Left cardiac atrium (tissue), 4 donors: ENCODE measurements around the gene ACTL7B. TPM values are rescaled to one million over a fixed set of nuclear protein-coding genes. Genes with fewer than 3 reads are reported as not detected.

ENCODE experiments used
- ATAC-seq, 2 donors: fragments of 200-7000 bp; cut with Tn5 transposase; one replicate each; pipeline ENCODE4 v1.9.1; 2020; ENCODE audit warnings: mild to moderate bottlenecking in 2 of 2, moderate library complexity in 2 of 2
- DNase-seq: peaks from one replicate; pipeline ENCODE4 v3.0.0-alpha.2; 2020
- intact Hi-C, 2 donors: fragments of 100-400 bp; cut with DNase I; formaldehyde crosslinking; loops; one replicate each; pipeline versions ENCODE4 v1.14.1 to v1.15.1; 2022 to 2023
- total RNA-seq, 2 donors: library from RNA; stranded (reverse); fragmentation: NEBNext Ultra II Directional; extraction: Animal tissue kit (Norgen Biotek cat#: 25700); gene quantifications; one replicate each; pipeline ENCODE4 v1.2.1, GENCODE V29; 2021
- donor health status: DM: no; HTN: yes; CAD: no.
- donor health status: DM: no; HTN: yes; CAD: no; lungs with severe emphysema.
- donor health status: DM: yes; HTN: yes; CAD: no.
- donor health status: Dilated cardiomyopathy.

ACTL7B gene
- total RNA-seq, 2 donors from 2014 or later: not detected

- intact Hi-C loops: no loop called here
Measured at GRCh38 chr9:108876425-108876824, 20.6 kb upstream of the ACTL7B start.

GRCh38 chr9:108874058-108874788, 18.4 kb upstream of the ACTL7B start:
- ATAC-seq: no peak
- intact Hi-C loops: no loop called here

More at GRCh38 chr9:108876425-108876824, 20.6 kb upstream of the ACTL7B start:
- no peak for ATAC-seq
- no peak for DNase-seq

GRCh38 chr9:108869092-108869725, 13.4 kb upstream of the ACTL7B start:
- peak in 1 of 2 donors; percentile 57 for ATAC-seq
- intact Hi-C loops: no loop called here
- DNase-seq: no peak

More at GRCh38 chr9:108874058-108874788, 18.4 kb upstream of the ACTL7B start:
- DNase-seq: no peak

GRCh38 chr9:108867829-108868228, 12.0 kb upstream of the ACTL7B start:
- no peak for ATAC-seq
- intact Hi-C loops: no loop called here
- DNase-seq: no peak

- intact Hi-C loops: no loop called here
- ATAC-seq: no peak
- DNase-seq: no peak
Measured at GRCh38 chr9:108867116-108867515, 11.3 kb upstream of the ACTL7B start.

- ATAC-seq: no peak
- no peak for DNase-seq
- intact Hi-C loops: no loop called here
Measured at GRCh38 chr9:108866001-108866420, 10.2 kb upstream of the ACTL7B start.

GRCh38 chr9:108865037-108865436, 9.3 kb upstream of the ACTL7B start:
- ATAC-seq (peak in 1 of 2 donors; percentile 55), DNase-seq (no peak)
- intact Hi-C loops: no loop called here

- ATAC-seq (no peak), DNase-seq (no peak)
- intact Hi-C loops: no loop called here
Measured at GRCh38 chr9:108864446-108864845, 8.7 kb upstream of the ACTL7B start.

GRCh38 chr9:108863891-108864290, 8.1 kb upstream of the ACTL7B start:
- ATAC-seq: no peak
- intact Hi-C loops: no loop called here
- DNase-seq: no peak

- intact Hi-C loops: no loop called here
- no peak for DNase-seq
Measured at GRCh38 chr9:108861997-108862396, 6.2 kb upstream of the ACTL7B start, which contains the start of gene ACTL7A. Gene ACTL7A, plus strand, starts transcription at chr9:108862266. Its CDS starts 57 bp downstream, at chr9:108862323.

GRCh38 chr9:108861464-108861863, 5.7 kb upstream of the ACTL7B start:
- intact Hi-C loops: no loop called here
- no peak for ATAC-seq
- DNase-seq: no peak

More at GRCh38 chr9:108861997-108862396, 6.2 kb upstream of the ACTL7B start, which contains the start of gene ACTL7A:
- no peak for ATAC-seq

GRCh38 chr9:108860764-108861163, 5.0 kb upstream of the ACTL7B start:
- no peak for DNase-seq
- ATAC-seq: no peak
- intact Hi-C loops: no loop called here

GRCh38 chr9:108860354-108860753, 4.6 kb upstream of the ACTL7B start:
- ATAC-seq (no peak), DNase-seq (no peak)
- intact Hi-C loops: no loop called here

- DNase-seq (no peak), ATAC-seq (no peak)
- intact Hi-C loops: no loop called here
Measured at GRCh38 chr9:108859459-108860114, 3.8 kb upstream of the ACTL7B start.

- ATAC-seq (no peak), DNase-seq (no peak)
- intact Hi-C loops: no loop called here
Measured at GRCh38 chr9:108857572-108857971, 1.8 kb upstream of the ACTL7B start.

GRCh38 chr9:108855529-108855886, 278 bp downstream of the ACTL7B start:
- ATAC-seq: no peak
- no peak for DNase-seq
- intact Hi-C loops: no loop called here

GRCh38 chr9:108854641-108855528, 901 bp downstream of the ACTL7B start:
- ATAC-seq (peak in 1 of 2 donors; percentile 19), DNase-seq (no peak)
- intact Hi-C loops: no loop called here

GRCh38 chr9:108854094-108854493, 1.7 kb downstream of the ACTL7B start:
- intact Hi-C loops: no loop called here
- ATAC-seq: no peak
- DNase-seq: no peak

GRCh38 chr9:108852079-108852478, 3.7 kb downstream of the ACTL7B start:
- ATAC-seq: no peak
- no peak for DNase-seq
- intact Hi-C loops: no loop called here
